Measurements from ENCODE around the gene AP1AR. TPM values are rescaled to one million over a fixed set of nuclear protein-coding genes. Genes with fewer than 3 reads are reported as not detected.

AP1AR gene
- total RNA-seq, 1 experiment from 2014 or later: 22.4 TPM

GRCh38 chr4:112276113-112276512 is 44.5 kb downstream of the AP1AR start:
- POLR2A ChIA-PET: no interaction called here

More at GRCh38 chr4:112276113-112276512, 44.5 kb downstream of the AP1AR start:
- Mint-ChIP-seq H3K27me3 (ENCODE audit: low read depth) (no peaks in the 10 kb centered on the region), H3K4me3 (no peak overlapping the region), H3K4me1 (peaks cover 9% of the 10 kb centered on the region), H3K9me3 (peaks cover 3% of the 10 kb centered on the region; the same call in 1 of the 2 replicates), H3K27ac (no peak overlapping the region), H3K36me3 (peaks cover 13% of the 10 kb centered on the region)
- DNase-seq (ENCODE audit: low spot score): no peak
- ATAC-seq: no peak
- CTCF ChIA-PET: no interaction called here
- TF ChIP-seq ZBTB43 (CRISPR knock-in tag; IDR thresholded peaks at IDR 0.05) (no peak), MYBL2 (CRISPR knock-in tag; IDR thresholded peaks at IDR 0.05) (no peak), ZNF671 (CRISPR knock-in tag; IDR thresholded peaks at IDR 0.05) (no peak), ZNF416 (CRISPR knock-in tag; IDR thresholded peaks at IDR 0.05) (no peak), PREB (CRISPR knock-in tag; IDR thresholded peaks at IDR 0.05; ENCODE audit: borderline replicate concordance) (no peak), TP53 (CRISPR knock-in tag; IDR thresholded peaks at IDR 0.05) (no peak), RORB (CRISPR knock-in tag; IDR thresholded peaks at IDR 0.05) (no peak), ESRRA (CRISPR knock-in tag; IDR thresholded peaks at IDR 0.05; ENCODE audit: borderline replicate concordance) (no peak), MLX (CRISPR knock-in tag; IDR thresholded peaks at IDR 0.05) (no peak), TEAD4 (CRISPR knock-in tag; IDR thresholded peaks at IDR 0.05) (no peak)
- TF ChIP-seq, protein P1, sequence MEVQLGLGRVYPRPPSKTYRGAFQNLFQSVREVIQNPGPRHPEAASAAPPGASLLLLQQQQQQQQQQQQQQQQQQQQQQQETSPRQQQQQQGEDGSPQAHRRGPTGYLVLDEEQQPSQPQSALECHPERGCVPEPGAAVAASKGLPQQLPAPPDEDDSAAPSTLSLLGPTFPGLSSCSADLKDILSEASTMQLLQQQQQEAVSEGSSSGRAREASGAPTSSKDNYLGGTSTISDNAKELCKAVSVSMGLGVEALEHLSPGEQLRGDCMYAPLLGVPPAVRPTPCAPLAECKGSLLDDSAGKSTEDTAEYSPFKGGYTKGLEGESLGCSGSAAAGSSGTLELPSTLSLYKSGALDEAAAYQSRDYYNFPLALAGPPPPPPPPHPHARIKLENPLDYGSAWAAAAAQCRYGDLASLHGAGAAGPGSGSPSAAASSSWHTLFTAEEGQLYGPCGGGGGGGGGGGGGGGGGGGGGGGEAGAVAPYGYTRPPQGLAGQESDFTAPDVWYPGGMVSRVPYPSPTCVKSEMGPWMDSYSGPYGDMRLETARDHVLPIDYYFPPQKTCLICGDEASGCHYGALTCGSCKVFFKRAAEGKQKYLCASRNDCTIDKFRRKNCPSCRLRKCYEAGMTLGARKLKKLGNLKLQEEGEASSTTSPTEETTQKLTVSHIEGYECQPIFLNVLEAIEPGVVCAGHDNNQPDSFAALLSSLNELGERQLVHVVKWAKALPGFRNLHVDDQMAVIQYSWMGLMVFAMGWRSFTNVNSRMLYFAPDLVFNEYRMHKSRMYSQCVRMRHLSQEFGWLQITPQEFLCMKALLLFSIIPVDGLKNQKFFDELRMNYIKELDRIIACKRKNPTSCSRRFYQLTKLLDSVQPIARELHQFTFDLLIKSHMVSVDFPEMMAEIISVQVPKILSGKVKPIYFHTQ (CRISPR knock-in tag; IDR thresholded peaks at IDR 0.05): no peak
- TF ChIP-seq, protein P2, sequence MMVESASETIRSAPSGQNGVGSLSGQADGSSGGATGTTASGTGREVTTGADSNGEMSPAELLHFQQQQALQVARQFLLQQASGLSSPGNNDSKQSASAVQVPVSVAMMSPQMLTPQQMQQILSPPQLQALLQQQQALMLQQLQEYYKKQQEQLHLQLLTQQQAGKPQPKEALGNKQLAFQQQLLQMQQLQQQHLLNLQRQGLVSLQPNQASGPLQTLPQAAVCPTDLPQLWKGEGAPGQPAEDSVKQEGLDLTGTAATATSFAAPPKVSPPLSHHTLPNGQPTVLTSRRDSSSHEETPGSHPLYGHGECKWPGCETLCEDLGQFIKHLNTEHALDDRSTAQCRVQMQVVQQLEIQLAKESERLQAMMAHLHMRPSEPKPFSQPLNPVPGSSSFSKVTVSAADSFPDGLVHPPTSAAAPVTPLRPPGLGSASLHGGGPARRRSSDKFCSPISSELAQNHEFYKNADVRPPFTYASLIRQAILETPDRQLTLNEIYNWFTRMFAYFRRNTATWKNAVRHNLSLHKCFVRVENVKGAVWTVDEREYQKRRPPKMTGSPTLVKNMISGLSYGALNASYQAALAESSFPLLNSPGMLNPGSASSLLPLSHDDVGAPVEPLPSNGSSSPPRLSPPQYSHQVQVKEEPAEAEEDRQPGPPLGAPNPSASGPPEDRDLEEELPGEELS (CRISPR knock-in tag; IDR thresholded peaks at IDR 0.05): no peak
- TF ChIP-seq, protein P3, sequence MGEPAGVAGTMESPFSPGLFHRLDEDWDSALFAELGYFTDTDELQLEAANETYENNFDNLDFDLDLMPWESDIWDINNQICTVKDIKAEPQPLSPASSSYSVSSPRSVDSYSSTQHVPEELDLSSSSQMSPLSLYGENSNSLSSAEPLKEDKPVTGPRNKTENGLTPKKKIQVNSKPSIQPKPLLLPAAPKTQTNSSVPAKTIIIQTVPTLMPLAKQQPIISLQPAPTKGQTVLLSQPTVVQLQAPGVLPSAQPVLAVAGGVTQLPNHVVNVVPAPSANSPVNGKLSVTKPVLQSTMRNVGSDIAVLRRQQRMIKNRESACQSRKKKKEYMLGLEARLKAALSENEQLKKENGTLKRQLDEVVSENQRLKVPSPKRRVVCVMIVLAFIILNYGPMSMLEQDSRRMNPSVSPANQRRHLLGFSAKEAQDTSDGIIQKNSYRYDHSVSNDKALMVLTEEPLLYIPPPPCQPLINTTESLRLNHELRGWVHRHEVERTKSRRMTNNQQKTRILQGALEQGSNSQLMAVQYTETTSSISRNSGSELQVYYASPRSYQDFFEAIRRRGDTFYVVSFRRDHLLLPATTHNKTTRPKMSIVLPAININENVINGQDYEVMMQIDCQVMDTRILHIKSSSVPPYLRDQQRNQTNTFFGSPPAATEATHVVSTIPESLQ (CRISPR knock-in tag; IDR thresholded peaks at IDR 0.05): no peak

Data from WTC11 (cell line).